Neutrophil (primary cell): ENCODE measurements around the gene ZNF92.

Source experiments
- H3K27ac ChIP-seq: fragments of 200-600 bp; sonication (generic); 2 replicates; pipeline ENCODE4 v1.5.1; 2016; ENCODE audit warnings: mild to moderate bottlenecking, moderate library complexity
- H3K27me3 ChIP-seq: fragments of 200-600 bp; sonication (generic); 2 replicates; pipeline ENCODE4 v1.6.0; 2016; ENCODE audit warnings: mild to moderate bottlenecking
- H3K36me3 ChIP-seq: fragments of 200-600 bp; sonication (generic); 2 replicates; pipeline ENCODE4 v1.5.1; 2017
- H3K4me1 ChIP-seq, 2 experiments: fragments of 200-600 bp in 1 of 2; sonication (generic) in 1 of 2; 1 replicate in 1 of 2; 2 replicates in 1 of 2; pipeline versions ENCODE4 v1.5.1 to v1.6.1; 2013 to 2016; ENCODE audit warnings: low read depth in 1 of 2, low read length in 1 of 2, mild to moderate bottlenecking in 1 of 2, moderate library complexity in 1 of 2; ENCODE audit not compliant: control insufficient read depth in 1 of 2, insufficient read depth in 1 of 2
- H3K4me3 ChIP-seq, 2 experiments: fragments of 200-600 bp in 1 of 2; sonication (generic) in 1 of 2; 1 replicate in 1 of 2; 2 replicates in 1 of 2; pipeline ENCODE4 v1.5.1; 2013 to 2016; ENCODE audit warnings: low read depth in 1 of 2, low read length in 1 of 2, mild to moderate bottlenecking in 1 of 2, moderate library complexity in 1 of 2
- H3K9me3 ChIP-seq: fragments of 200-600 bp; sonication (generic); 2 replicates; pipeline ENCODE4 v1.5.1; 2016
- TF ChIP-seq, protein P1 (sequence below): fragments of 200-600 bp; sonication (generic); IDR thresholded peaks from 2 replicates; pipeline ENCODE4 v1.5.1; 2016; ENCODE audit warnings: antibody characterized with exemption

The ZNF92 gene

GRCh38 chr7:65354263-65354662, 19.4 kb upstream of the ZNF92 start:
- Histone ChIP-seq H3K27me3 (peaks cover 20% of the 10 kb centered on the region), H3K36me3 (no peaks in the 10 kb centered on the region), H3K9me3 (no peaks in the 10 kb centered on the region), H3K27ac (no peak overlapping the region), H3K4me1 (no peaks in the 10 kb centered on the region), H3K4me3 (no peak overlapping the region)
- TF ChIP-seq, protein P1, sequence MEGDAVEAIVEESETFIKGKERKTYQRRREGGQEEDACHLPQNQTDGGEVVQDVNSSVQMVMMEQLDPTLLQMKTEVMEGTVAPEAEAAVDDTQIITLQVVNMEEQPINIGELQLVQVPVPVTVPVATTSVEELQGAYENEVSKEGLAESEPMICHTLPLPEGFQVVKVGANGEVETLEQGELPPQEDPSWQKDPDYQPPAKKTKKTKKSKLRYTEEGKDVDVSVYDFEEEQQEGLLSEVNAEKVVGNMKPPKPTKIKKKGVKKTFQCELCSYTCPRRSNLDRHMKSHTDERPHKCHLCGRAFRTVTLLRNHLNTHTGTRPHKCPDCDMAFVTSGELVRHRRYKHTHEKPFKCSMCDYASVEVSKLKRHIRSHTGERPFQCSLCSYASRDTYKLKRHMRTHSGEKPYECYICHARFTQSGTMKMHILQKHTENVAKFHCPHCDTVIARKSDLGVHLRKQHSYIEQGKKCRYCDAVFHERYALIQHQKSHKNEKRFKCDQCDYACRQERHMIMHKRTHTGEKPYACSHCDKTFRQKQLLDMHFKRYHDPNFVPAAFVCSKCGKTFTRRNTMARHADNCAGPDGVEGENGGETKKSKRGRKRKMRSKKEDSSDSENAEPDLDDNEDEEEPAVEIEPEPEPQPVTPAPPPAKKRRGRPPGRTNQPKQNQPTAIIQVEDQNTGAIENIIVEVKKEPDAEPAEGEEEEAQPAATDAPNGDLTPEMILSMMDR: no peak

GRCh38 chr7:65369843-65370242, 3.8 kb upstream of the ZNF92 start:
- Histone ChIP-seq H3K4me1 (peaks cover 14 to 29% of the 10 kb centered on the region in 2 experiments), H3K4me3 (no peak overlapping the region), H3K27me3 (no peaks in the 10 kb centered on the region), H3K36me3 (no peaks in the 10 kb centered on the region), H3K9me3 (no peaks in the 10 kb centered on the region), H3K27ac (no peak overlapping the region)
- TF ChIP-seq, protein P1: no peak

- H3K36me3 ChIP-seq: no peaks in the 10 kb centered on the region
Observed at GRCh38 chr7:65371468-65371867, 2.2 kb upstream of the ZNF92 start.

DNA sequence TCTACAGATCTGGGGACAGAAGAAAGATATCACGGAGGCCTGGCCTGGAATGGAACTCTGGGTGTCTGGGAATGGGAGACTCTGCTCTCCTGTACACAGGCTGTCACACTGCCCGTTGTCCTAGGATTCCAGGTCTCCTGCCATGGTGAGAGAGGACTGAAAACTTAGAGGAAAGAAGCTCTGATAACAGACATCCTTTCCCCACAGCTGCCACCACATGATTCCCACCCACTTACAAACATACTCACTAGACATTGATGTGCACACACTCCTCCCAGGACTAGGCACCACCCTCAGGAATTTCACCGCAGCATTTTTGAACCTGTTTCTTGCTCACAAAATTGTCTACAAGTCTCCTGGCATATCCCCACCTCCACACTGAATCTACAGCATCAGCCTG, 5.7 kb downstream of the ZNF92 start:
- TF ChIP-seq, protein P1: no peak
- no peak overlapping the region for H3K4me3 ChIP-seq
- H3K36me3 ChIP-seq: no peaks in the 10 kb centered on the region
- H3K27me3 ChIP-seq: no peaks in the 10 kb centered on the region
- no peak overlapping the region for H3K27ac ChIP-seq
- H3K4me1 ChIP-seq: peaks cover 6 to 8% of the 10 kb centered on the region in 2 experiments
- H3K9me3 ChIP-seq: no peaks in the 10 kb centered on the region

More at GRCh38 chr7:65371468-65371867, 2.2 kb upstream of the ZNF92 start:
- Histone ChIP-seq H3K9me3 (no peaks in the 10 kb centered on the region), H3K27me3 (no peaks in the 10 kb centered on the region), H3K27ac (no peak overlapping the region), H3K4me1 (peaks cover 16 to 30% of the 10 kb centered on the region in 2 experiments), H3K4me3 (no peak overlapping the region)
- TF ChIP-seq, protein P1: no peak

DNA sequence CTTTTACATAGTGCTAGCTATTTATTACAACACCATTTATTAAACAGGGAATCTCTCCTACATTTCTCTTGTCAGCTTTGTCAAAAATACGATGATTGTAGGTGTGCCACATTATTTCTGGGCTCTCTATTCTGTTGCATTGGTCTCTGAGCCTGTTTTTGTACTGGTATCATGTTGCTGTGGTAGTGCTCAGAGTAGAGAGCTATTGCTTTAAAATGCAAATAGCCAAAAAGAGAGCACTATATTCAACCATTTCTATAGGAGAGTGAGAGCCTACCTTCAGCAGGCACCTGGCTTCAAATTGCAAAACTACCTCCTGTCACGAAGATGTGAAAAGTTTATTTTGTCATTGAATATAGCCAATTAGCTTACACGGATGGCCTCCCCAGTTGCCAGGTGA, 8.1 kb downstream of the ZNF92 start:
- H3K27ac ChIP-seq: no peak overlapping the region
- H3K27me3 ChIP-seq: no peaks in the 10 kb centered on the region
- H3K36me3 ChIP-seq: no peaks in the 10 kb centered on the region
- H3K9me3 ChIP-seq: no peaks in the 10 kb centered on the region
- no peak overlapping the region for H3K4me3 ChIP-seq
- TF ChIP-seq, protein P1: no peak
- no peaks in the 10 kb centered on the region for H3K4me1 ChIP-seq

DNA sequence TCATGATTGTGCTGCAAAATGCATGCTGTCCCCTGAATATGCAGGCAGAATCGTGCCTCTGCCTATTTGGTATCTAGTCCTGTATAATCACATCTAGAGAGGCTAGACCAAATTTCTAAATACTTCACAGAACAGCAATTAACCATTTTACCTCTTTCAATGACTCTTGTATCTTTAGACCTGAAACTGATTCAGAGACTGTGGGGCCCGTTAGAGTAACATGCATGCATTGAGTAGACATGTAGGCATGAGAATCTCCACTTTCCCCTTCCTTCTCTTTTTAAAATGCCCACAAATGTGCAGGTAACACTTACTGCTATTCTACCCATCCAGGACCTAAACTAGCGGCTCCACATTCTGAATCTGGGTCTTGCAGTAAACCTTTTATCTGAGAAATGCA, 8.8 kb downstream of the ZNF92 start:
- no peak overlapping the region for H3K4me3 ChIP-seq
- H3K9me3 ChIP-seq: no peaks in the 10 kb centered on the region
- H3K27me3 ChIP-seq: no peaks in the 10 kb centered on the region
- H3K4me1 ChIP-seq: no peaks in the 10 kb centered on the region
- H3K36me3 ChIP-seq: no peaks in the 10 kb centered on the region
- no peak overlapping the region for H3K27ac ChIP-seq
- TF ChIP-seq, protein P1: no peak
